Midbrain (tissue), 1 donor: Measurements from ENCODE around the gene CDK8.
A peak's percentile ranks its signal among the peaks of the same experiment; 100 is the strongest.
"Not testable (repeated sequence)": the region's sequence is repeated elsewhere in the genome, so short reads cannot be mapped to it uniquely, and the experiment has no call there.

Source experiments
- DNase-seq: peaks from one replicate; lab custom pipeline; 2025; lab: John Stamatoyannopoulos, UW

The CDK8 gene

DNA sequence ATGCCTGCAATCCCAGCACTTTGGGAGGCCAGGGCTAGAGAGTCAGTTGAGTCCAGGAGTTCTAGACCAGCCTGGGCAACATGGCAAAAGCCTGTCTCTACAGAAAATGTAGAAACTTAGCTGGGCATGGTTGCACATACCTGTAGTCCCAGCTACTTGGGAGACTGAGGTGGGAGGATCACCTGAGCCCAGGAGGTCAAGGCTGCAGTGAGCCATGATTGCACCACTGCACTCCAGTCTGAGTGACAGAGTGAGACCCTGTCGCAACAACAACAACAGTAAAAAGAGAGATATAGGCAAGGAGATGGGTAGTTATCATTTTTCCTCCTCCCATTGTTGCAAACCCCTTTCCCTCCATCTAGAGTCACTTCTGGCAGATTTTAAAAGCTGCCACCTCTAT is 62.2 kb downstream of the CDK8 start:
- DNase-seq, result not testable (repeated sequence)

DNA sequence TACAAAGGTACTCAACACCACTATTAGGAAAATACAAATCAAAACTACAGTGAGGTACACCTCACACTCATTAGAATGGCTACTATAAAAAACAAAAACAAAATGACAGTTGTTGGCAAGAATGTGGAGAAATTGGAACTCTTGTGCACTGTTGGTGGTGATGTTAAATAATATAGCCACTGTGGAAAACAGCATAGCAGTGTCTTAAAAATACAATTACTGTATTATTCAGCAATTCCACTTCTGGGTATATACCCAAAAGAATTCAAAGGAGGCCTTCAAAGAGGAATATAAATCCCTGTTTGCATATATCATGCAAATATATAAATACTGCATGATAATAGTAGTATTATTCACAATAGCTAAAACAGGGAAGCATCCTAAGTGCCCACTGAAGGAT is 66.8 kb downstream of the CDK8 start:
- no peak for DNase-seq

- no peak for DNase-seq
These were observed 69.2 kb downstream of the CDK8 start for GRCh38 chr13:26323127-26323526.

GRCh38 chr13:26323764-26324163 is 69.8 kb downstream of the CDK8 start:
- DNase-seq, result no peak

DNA sequence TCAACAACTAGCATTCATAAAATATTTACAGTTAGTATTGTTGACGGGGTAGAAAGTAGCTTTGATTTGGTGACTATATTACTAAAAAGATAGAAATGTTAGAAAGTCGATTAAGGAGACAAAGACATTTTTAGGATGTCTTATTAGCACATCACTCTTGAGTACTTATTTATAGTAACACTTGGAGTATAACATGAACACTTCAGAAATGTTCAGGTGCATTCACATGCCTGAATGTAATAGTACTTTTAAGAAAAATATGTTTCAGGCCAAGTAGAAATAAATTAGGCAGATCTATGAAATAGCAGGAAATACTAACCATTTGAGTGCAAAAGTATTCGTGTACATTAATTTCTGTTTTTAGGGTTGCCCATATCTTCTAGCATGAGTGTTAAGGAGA is 70.4 kb downstream of the CDK8 start:
- no peak for DNase-seq

DNA sequence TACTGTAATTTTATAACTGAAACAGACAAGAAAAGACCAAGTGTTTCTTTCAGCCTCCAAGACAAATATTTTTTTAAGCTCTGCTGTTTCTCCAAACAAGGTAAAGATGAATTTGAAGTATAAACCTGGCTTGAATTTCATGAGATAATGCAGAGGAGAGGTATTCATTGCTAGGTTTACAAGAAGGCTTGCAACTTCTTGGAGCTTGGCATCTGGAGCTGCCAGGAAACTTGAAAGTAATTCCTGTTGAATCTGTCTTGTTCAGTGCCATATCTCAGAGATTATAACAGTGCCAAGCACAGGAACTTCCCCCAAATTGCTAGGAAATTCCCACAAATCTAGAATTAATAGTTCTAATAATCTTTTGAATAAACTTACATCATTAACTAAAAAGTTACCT is 70.9 kb downstream of the CDK8 start:
- no peak for DNase-seq

- DNase-seq, result no peak
These were observed 71.9 kb downstream of the CDK8 start for GRCh38 chr13:26325876-26326275.

DNA sequence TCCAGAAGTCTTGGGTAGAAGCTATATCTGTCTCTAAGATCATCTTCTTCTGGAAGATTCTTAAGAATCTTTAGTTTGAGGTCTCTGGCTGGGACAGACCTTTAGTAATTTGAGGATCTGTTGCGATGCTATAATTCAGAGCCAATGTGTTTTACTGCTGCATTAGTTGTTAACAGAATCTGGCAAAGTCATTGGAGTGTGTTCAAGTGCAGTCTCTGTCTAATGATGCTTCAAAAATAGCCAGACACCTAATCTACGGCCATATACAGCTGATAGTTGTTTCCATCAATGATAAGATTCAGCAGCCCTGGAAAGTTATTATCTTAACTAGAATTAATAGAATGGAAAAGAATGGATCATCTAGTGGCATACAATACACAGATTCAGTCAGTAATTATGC is 72.6 kb downstream of the CDK8 start:
- DNase-seq, result no peak

- no peak for DNase-seq
These were observed 74.2 kb downstream of the CDK8 start for GRCh38 chr13:26327940-26328725.

DNA sequence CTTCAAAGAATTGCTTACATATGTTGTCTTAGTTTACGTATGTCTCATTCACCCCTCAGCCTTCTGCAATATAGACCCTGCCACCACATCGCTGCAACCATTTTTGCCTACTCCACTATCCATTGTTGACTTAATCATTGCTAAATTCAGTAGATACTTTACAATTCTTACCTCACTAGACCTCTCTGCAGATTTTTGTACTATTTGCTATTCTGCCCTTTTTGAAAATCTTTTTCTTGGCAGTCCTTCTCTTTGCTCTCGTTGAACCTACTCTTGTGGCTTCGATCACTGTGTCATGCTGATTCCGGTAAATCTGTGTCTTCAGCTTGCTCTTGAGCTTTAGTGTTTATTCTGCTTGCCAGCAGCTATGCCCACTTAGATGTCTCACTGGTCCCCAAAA is 81.2 kb downstream of the CDK8 start:
- DNase-seq, result no peak

DNA sequence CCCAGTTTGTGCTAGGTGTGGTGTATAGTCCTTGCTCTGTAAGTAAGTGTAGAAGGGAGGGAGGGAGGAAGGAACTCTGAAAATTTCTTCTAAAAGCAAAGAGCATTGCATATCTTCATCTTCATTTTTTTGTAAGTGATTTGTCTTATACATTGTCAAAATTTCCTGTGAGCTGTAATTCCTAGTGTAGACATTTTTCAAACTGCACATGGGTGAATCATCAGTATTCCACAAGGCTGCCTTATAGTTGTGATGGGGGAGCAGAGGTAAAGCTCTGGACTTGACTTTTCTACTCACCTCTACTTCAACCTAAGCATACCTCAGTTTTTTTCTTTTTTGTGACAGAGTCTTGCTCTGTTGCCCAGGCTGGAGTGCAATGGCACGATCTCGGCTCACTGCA is 86.9 kb downstream of the CDK8 start:
- no peak for DNase-seq

DNA sequence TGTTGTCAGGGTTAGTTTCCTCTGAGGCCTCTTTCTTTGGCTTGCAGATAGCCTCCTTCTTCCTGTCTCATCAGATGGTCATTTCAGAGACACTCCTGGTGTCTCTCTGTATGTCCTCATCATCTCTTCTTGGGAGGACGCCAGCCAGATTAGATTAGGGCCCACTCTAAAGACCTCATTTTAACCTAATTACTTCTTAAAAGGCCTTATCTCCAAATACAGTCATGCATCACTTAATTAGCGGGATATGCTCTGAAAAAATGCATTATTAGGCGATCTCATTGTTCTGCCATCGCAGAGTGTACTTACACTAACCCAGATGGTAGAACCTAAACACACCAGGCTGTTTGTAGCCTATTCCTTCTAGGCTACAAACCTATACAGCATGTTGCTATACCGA is 89.0 kb downstream of the CDK8 start:
- no peak for DNase-seq

- no peak for DNase-seq
These were observed 89.9 kb downstream of the CDK8 start for GRCh38 chr13:26343816-26344215.

DNA sequence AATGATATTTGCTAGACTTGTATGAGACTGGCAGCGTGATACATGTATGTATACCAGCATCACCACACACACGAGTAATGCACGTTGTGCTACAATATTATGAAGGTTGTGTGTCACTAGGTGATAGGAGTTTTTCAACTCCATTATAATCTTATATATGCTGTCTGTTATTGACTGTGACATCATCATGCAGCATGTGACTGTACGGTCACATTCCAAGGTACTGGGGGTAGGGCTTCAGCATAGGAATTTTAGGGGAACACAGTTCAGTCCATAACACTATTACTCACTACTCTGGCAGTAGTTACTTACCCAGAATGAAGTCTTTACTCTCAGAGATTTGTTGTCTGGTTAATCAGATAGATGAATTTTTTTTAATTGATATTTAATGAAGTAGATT is 91.1 kb downstream of the CDK8 start:
- no peak for DNase-seq

GRCh38 chr13:26348966-26349365 is 95.0 kb downstream of the CDK8 start:
- DNase-seq, result no peak

DNA sequence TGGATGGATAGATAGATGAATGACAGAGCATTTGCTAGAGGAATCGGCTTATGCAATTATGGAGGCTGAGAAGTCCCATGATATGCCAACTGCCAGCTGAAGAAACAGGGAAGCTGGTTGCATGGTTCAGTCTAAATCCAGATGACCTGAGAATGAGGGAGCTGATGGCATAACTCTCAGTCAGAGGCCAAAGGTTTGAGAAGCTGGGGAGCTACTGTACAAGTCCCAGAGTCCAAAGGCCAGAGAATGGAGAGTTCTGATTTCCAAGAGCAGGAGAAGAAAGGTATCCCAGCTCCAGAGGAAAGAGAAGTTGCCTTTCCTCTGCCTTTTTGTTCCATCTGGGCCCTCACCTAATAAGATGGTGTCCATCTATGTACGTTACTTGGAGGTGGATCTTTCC is 108.3 kb downstream of the CDK8 start:
- no peak for DNase-seq

GRCh38 chr13:26370553-26370952 is 116.6 kb downstream of the CDK8 start:
- no peak for DNase-seq

- no peak for DNase-seq
These were observed 118.8 kb downstream of the CDK8 start for GRCh38 chr13:26372747-26373146.

GRCh38 chr13:26376430-26376829 is 122.5 kb downstream of the CDK8 start:
- DNase-seq, result no peak

DNA sequence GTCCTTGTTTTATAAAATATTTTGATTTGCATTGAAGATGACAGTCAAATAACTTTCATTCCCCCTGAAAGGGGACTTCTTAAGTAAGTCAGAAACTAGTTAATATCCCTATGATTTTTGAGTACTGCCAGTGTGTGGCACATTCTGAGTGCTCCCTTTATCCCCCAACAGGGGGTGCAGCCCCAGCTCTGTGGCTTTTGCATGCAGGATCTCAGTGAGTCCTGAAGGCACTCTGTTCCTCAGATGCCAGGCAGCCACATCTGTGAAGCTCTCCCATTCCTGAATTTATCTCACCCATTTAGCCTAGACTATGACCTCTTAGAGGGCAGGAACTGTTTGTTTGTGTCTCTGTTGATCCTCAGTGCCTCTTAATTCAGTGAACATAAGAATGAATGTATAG is 123.1 kb downstream of the CDK8 start:
- DNase-seq, result no peak

DNA sequence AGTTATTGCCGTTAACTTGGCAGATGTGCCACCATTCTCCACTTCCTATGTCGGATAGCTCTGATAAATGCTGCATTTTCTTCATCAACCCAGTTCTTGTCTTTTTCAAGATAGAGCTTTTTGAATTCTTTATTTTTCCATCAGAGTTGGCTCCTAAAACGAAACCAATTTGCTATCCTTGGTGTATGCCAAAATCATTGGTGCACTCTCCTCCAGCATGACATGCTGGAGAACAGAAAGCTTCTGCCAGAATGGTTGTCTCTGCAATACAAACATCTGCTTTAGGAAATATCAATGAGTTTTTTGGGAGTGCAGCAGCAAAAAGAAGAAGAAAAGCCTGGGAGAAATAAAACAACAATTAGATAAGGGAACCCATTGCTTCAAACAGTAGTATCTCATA is 124.2 kb downstream of the CDK8 start:
- peak; percentile 0 for DNase-seq

DNA sequence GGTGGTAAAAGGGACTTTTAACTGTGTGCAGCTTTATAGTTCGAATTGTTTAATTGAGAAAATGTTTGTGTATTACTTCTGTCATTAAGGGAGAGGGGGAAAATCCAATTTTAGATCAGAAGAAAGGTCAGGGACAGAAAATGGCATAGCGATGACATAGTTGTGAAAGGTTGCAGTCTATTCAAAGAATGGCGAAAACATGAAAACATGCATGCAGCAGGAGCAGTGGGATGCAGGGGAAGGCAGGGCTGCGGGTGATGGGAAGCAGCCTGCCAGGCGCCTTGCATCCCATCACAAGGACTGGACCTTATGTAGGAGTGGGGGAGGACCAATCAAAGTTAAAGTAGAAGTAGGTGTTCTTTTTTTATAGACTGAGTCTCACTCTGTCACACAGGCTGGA is 125.9 kb downstream of the CDK8 start:
- DNase-seq, result no peak

DNA sequence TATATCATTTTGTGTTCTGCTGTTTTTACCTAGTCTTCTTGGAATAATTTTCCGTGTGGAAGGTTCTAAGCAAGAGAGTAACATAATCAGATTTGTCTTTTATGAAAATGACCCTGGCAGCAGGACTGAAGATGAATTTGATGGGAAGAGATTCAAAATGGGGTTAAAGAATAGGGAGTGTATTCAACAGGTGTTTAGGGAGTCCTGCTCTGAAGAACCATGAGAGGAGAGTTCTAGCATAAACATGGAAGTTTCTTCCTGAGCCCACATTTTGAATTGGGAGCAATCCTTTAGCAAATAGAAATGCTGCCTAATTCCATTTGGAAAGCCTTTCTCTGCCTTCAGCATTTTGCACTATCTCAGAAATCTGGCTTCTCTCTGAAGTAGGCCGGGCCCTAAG is 127.0 kb downstream of the CDK8 start:
- DNase-seq, result no peak

GRCh38 chr13:26382366-26382765 is 128.4 kb downstream of the CDK8 start:
- no peak for DNase-seq
